ENCODE measurements around the gene AMER2. TPM values are rescaled to one million over a fixed set of nuclear protein-coding genes. Genes with fewer than 3 reads are reported as not detected.

AMER2 gene
- total and polyA plus RNA-seq, 8 donors: 0.07 TPM; not detected in 7

DNA sequence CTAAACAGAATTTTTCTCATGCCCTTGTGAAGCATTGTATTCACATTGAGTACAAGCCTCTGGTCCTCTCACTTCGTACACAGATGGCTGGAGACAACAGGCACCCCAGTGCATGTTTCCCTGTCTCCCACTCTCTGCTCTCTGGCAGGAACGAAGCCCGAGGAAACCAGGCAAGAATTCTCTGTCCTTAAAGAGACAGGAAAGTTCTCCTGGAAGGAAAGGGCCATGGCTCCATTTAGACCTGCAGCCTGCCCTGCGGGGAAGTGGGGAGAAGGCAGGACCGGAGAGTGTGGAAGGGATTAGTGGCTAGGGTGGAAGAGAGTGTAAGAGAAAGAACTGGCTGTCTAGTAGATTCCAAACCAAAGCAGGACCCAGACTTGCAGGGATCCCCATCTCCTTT, 15.5 kb upstream of the AMER2 start:
- no peaks in the 10 kb centered on the region for H3K9me3 ChIP-seq
- intact Hi-C loops (cut with DNase I): no loop called here
- H3K4me1 ChIP-seq: no peaks in the 10 kb centered on the region
- H3K27me3 ChIP-seq: no peaks in the 10 kb centered on the region
- TF ChIP-seq, protein P1, sequence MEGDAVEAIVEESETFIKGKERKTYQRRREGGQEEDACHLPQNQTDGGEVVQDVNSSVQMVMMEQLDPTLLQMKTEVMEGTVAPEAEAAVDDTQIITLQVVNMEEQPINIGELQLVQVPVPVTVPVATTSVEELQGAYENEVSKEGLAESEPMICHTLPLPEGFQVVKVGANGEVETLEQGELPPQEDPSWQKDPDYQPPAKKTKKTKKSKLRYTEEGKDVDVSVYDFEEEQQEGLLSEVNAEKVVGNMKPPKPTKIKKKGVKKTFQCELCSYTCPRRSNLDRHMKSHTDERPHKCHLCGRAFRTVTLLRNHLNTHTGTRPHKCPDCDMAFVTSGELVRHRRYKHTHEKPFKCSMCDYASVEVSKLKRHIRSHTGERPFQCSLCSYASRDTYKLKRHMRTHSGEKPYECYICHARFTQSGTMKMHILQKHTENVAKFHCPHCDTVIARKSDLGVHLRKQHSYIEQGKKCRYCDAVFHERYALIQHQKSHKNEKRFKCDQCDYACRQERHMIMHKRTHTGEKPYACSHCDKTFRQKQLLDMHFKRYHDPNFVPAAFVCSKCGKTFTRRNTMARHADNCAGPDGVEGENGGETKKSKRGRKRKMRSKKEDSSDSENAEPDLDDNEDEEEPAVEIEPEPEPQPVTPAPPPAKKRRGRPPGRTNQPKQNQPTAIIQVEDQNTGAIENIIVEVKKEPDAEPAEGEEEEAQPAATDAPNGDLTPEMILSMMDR (IDR thresholded peaks at IDR 0.05): no peak
- no peak for ATAC-seq
- no peak overlapping the region for H3K4me3 ChIP-seq
- H3K36me3 ChIP-seq: no peaks in the 10 kb centered on the region
- no peak for DNase-seq
- H3K27ac ChIP-seq: no peak overlapping the region
- 55 to 75% methylated on average over 5 of the region's 5 CpGs for WGBS, 2 donors
- no peak for FAIRE-seq

DNA sequence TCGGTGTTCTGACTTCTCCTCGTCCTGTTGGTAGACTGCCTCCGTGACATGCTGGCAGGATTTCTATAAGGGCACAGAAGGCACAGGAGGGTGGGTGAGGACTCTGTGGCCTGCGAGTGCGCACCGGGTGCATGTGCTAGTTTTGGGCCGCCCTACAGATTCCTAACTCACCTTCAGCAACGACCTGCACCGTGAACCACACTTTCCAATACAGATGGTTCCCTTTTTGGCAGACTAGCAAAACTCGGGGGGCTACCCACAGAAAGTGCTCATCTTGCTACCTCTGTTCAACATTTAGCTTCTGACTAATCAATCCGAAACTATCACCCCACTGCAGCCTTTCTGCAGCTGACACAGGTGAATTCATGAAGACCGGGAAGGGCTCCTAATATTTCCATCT, 14.1 kb upstream of the AMER2 start:
- no peak for ATAC-seq
- TF ChIP-seq, protein P1 (IDR thresholded peaks at IDR 0.05): no peak
- H3K36me3 ChIP-seq: no peaks in the 10 kb centered on the region
- H3K27ac ChIP-seq: no peak overlapping the region
- H3K27me3 ChIP-seq: no peaks in the 10 kb centered on the region
- no peaks in the 10 kb centered on the region for H3K4me1 ChIP-seq
- no peak for FAIRE-seq
- 60 to 73% methylated on average over 12 of the region's 12 CpGs for whole genome bisulfite sequencing, 2 donors
- intact Hi-C loops (cut with DNase I): no loop called here
- DNase-seq: no peak
- no peaks in the 10 kb centered on the region for H3K9me3 ChIP-seq
- H3K4me3 ChIP-seq: no peak overlapping the region

- no peak for ATAC-seq
- TF ChIP-seq, protein P1 (IDR thresholded peaks at IDR 0.05): no peak
- Histone ChIP-seq H3K36me3 (no peaks in the 10 kb centered on the region), H3K27me3 (peaks cover 0 to 4% (median 0%) of the 10 kb centered on the region in 4 donors), H3K4me3 (no peak overlapping the region), H3K27ac (no peak overlapping the region), H3K4me1 (no peaks in the 10 kb centered on the region), H3K9me3 (no peaks in the 10 kb centered on the region)
- no peak for FAIRE-seq
- no peak for DNase-seq
- intact Hi-C loops (cut with DNase I): no loop called here
- 52 to 68% methylated on average over 3 of the region's 3 CpGs for WGBS, 2 donors
These were observed 9.5 kb upstream of the AMER2 start for GRCh38 chr13:25181597-25181996.

- Histone ChIP-seq H3K27ac (no peak overlapping the region), H3K4me3 (no peak overlapping the region), H3K36me3 (no peaks in the 10 kb centered on the region), H3K4me1 (no peaks in the 10 kb centered on the region), H3K9me3 (no peaks in the 10 kb centered on the region), H3K27me3 (peaks cover 0 to 4% (median 0%) of the 10 kb centered on the region in 4 donors)
- intact Hi-C loops (cut with DNase I): no loop called here
- ATAC-seq (no peak), DNase-seq (no peak), FAIRE-seq (no peak)
- WGBS, 2 donors: 56 to 69% methylated on average over 3 of the region's 3 CpGs
- TF ChIP-seq, protein P1 (IDR thresholded peaks at IDR 0.05): no peak
These were observed 8.9 kb upstream of the AMER2 start for GRCh38 chr13:25180775-25181537.

Data from pancreas (tissue), 10 donors.